ENCODE measurements around the gene INPP4B. TPM values are rescaled to one million over a fixed set of nuclear protein-coding genes. Genes with fewer than 3 reads are reported as not detected.

INPP4B gene
- 5.4 and 6.0 TPM in 2 replicates for total RNA-seq

DNA sequence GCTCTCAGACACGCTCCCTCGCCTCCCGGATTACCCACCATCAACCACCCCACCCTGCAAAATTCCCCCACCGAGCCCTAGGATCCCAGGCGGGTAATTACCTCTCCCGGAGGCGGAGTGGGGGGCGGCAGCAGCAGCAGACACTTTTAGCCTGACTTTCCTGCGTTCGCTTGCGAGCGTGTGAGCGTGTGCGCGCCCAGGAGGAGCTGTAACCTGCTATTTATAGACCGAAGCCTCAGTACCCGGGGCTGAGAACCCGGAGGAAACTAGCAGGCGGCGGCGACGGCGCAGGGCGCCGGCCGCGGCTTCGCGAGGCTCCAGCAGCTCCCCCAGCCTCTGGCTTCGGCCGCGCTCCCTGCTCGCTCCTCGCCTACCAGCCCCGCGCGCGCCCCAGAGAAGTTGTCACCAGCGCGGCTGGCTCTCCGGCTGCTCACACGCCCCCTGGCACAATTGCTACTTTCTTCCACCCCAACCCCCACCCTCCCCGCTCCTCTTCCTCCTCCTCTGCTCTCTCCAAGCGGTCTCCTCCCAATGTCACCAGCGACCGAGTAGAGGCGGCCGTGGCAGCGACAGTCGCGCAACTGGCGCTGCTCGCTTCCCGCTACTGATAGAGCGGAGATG lies at the start of gene INPP4B:
Gene INPP4B, minus strand, starts transcription at position 194 of the 621 bp plus-strand sequence.

All from articular chondrocyte of knee joint (primary cell).